Measurements from ENCODE around the gene C7orf25.

GRCh38 chr7:42924223-42924838 is 12.5 kb upstream of the C7orf25 start:
- TF ChIP-seq CTCF (IDR thresholded peaks at IDR 0.05; ENCODE audit: low read depth, low read length, poor library complexity, severe bottlenecking) (no peak), EZH2phosphoT487 (IDR thresholded peaks at IDR 0.05; ENCODE audit: borderline replicate concordance, low read length) (no peak)
